K562 (cell line): Measurements from ENCODE around the gene CHIC1. TPM values are rescaled to one million over a fixed set of nuclear protein-coding genes. Genes with fewer than 3 reads are reported as not detected.

Source experiments
- ATAC-seq: fragments of 200-7000 bp; cut with Tn5 transposase; 3 replicates; pipeline ENCODE4 v1.9.1; 2020; ENCODE audit warnings: moderate library complexity
- BruUV-seq: library from RNA; stranded (reverse); fragments of 400-500 nt; replicated peaks from 2 replicates; lab custom pipeline; 2021; lab: Mats Ljungman, UMichigan
- CTCF ChIA-PET: fragments of 300-600 bp; formaldehyde crosslinking; extraction: SDS; loops from one replicate; lab custom pipeline; 2021; ENCODE audit warnings: low intra/inter-chr PET ratio; lab: Yijun Ruan, JAX
- POLR2A ChIA-PET: fragments of 300-600, 350-650 bp; sonication (Branson Sonifier 250); formaldehyde crosslinking; extraction: SDS; loops from one replicate; lab custom pipeline; 2021; ENCODE audit warnings: antibody characterized with exemption, inconsistent platforms; lab: Yijun Ruan, JAX
- DNase-seq, 4 experiments: peaks; one replicate each; pipeline versions ENCODE4 v3.0.0 to v3.0.0-alpha.2; 2011 to 2018; ENCODE audit warnings: low spot score in 3 of 4, mixed read lengths in 3 of 4; ENCODE audit errors: extremely low read depth in 1 of 4
- FAIRE-seq: peaks from 2 replicates; lab custom pipeline; 2011; peaks lifted over from hg19 to GRCh38; lab: Jason Lieb, UNC
- H2AFZ ChIP-seq: 2 replicates; pipeline ENCODE4 v1.6.0; 2011; ENCODE audit warnings: low read depth, low read length, control low read depth, inconsistent platforms
- H3K27ac ChIP-seq: fragments of 200-600 bp; 3 replicates; pipeline ENCODE4 v1.8.0; 2011; ENCODE audit warnings: low read depth, mild to moderate bottlenecking, control low read depth, inconsistent platforms, low read length, moderate library complexity, mixed read lengths; ENCODE audit errors: extremely low read depth
- H3K27me3 ChIP-seq, 2 experiments: fragments of 300-600 bp in 1 of 2; 2 replicates in 1 of 2; 3 replicates in 1 of 2; pipeline versions ENCODE4 v1.6.0 to v1.8.0; 2011; ENCODE audit warnings: inconsistent platforms in 2 of 2, low read length in 2 of 2, mild to moderate bottlenecking in 1 of 2, mixed read lengths in 1 of 2, moderate library complexity in 1 of 2; ENCODE audit not compliant: control insufficient read depth in 2 of 2, insufficient read depth in 2 of 2
- H3K36me3 ChIP-seq: fragments of 300-600 bp; 3 replicates; pipeline ENCODE4 v1.8.0; 2011; ENCODE audit warnings: mild to moderate bottlenecking, low read length, inconsistent platforms; ENCODE audit not compliant: control insufficient read depth, insufficient read depth
- H3K4me1 ChIP-seq, 2 experiments: fragments of 200-600 bp in 1 of 2; replicated peaks in 1 of 2; 2 replicates in 1 of 2; 3 replicates in 1 of 2; pipeline versions ENCODE4 v1.5.1 to v1.8.0; 2011; ENCODE audit warnings: inconsistent platforms in 2 of 2, low read length in 2 of 2, mild to moderate bottlenecking in 1 of 2, mixed read lengths in 1 of 2, moderate library complexity in 1 of 2; ENCODE audit not compliant: control insufficient read depth in 2 of 2, insufficient read depth in 2 of 2
- H3K4me2 ChIP-seq: 2 replicates; pipeline ENCODE4 v1.6.1; 2011; ENCODE audit warnings: low read length, control low read depth, inconsistent platforms, mixed read lengths; ENCODE audit not compliant: insufficient read depth
- H3K4me3 ChIP-seq: fragments of 200-600 bp; sonication (generic), shearing (Covaris generic); 2 replicates; pipeline ENCODE4 v1.5.1; 2016; ENCODE audit warnings: control low read depth, inconsistent platforms
- H3K79me2 ChIP-seq: fragments of 200-600 bp; 3 replicates; pipeline ENCODE4 v1.8.0; 2011; ENCODE audit warnings: low read length, inconsistent platforms; ENCODE audit not compliant: control insufficient read depth, insufficient read depth
- H3K9ac ChIP-seq, 2 experiments: 2 replicates each; pipeline versions ENCODE4 v1.6.0 to v1.6.1; 2011; ENCODE audit warnings: low read depth in 2 of 2, low read length in 2 of 2, control low read depth in 1 of 2, inconsistent platforms in 1 of 2, mild to moderate bottlenecking in 1 of 2, mixed read lengths in 1 of 2; ENCODE audit not compliant: insufficient read depth in 1 of 2
- H3K9me1 ChIP-seq: one replicate; pipeline ENCODE4 v1.6.0; 2011; ENCODE audit warnings: inconsistent platforms, mild to moderate bottlenecking, low read length, moderate library complexity; ENCODE audit not compliant: control insufficient read depth, insufficient read depth
- H3K9me3 ChIP-seq: replicated peaks from 2 replicates; pipeline ENCODE4 v1.5.1; 2011; ENCODE audit warnings: low read depth, low read length, inconsistent platforms; ENCODE audit not compliant: control insufficient read depth, insufficient read depth
- H4K20me1 ChIP-seq: replicated peaks from 2 replicates; pipeline ENCODE4 v1.6.1; 2011; ENCODE audit warnings: low read length, inconsistent platforms, mixed read lengths; ENCODE audit not compliant: control insufficient read depth, insufficient read depth
- BCOR ChIP-seq: fragments of 450-650 bp; IDR thresholded peaks from 2 replicates; pipeline ENCODE4 v1.6.1; 2016
- CC2D1A ChIP-seq: fragments of 450-650 bp; IDR thresholded peaks from 2 replicates; pipeline ENCODE4 v1.6.1; 2017; ENCODE audit warnings: mild to moderate bottlenecking
- MAZ ChIP-seq, 2 experiments: fragments of 450-650 bp in 1 of 2; sonication (generic) in 1 of 2; formaldehyde crosslinking; IDR thresholded peaks in 1 of 2; conservative IDR thresholded peaks in 1 of 2; 2 replicates each; pipeline versions ENCODE4 v1.4.0 to v1.5.0; 2020; ENCODE audit warnings: mild to moderate bottlenecking in 1 of 2, missing genetic modification reagents in 1 of 2
- ZKSCAN1 ChIP-seq: fragments of 150-350 bp; IDR thresholded peaks from 2 replicates; pipeline ENCODE4 v1.6.1; 2016; ENCODE audit warnings: low read depth, low read length
- ZNF408 ChIP-seq: fragments of 250-450 bp; sonication (Bioruptor Pico); IDR thresholded peaks from 2 replicates; pipeline ENCODE4 v1.4.0; 2020; ENCODE audit warnings: low read depth, mild to moderate bottlenecking, moderate library complexity
- WGBS: fragments of 100-300 bp; shearing (Covaris generic); methylation state at CpG from one replicate; pipeline ENCODE4 v1.1.6; 2016; ENCODE audit warnings: low coverage, mixed read lengths; ENCODE audit not compliant: insufficient coverage; ENCODE audit errors: missing lambda C conversion rate; 5-methylcytosine and 5-hydroxymethylcytosine counted together
- in situ Hi-C: fragments of 300-500 bp; cut with MboI; formaldehyde crosslinking; loops from 4 replicates; pipeline ENCODE4 v1.15.0; 2018; ENCODE audit warnings: inconsistent platforms, mixed read lengths
- intact Hi-C: fragments of 100-400 bp; cut with micrococcal nuclease; formaldehyde crosslinking; loops from 2 replicates; pipeline ENCODE4 v1.14.2; 2022
- polyA plus RNA-seq, 8 experiments: library from polyadenylated mRNA; depleted of rRNA in 4 of 8; stranded (reverse) in 5 of 8; unstranded in 3 of 8; fragments of >200 nt; fragmentation: Nextera tagmentation in 2 of 8; fragmentation: Illumina TruSeq in 1 of 8; extraction: Ambion mirVana in 2 of 8; extraction: Trizol in 1 of 8; gene quantifications; 2 replicates each; pipeline versions ENCODE4 v1.2.1 to v1.2.3, GENCODE V29; 2011 to 2014; ENCODE audit warnings: inconsistent platforms in 1 of 8, missing spikeins in 1 of 8
- total RNA-seq, 7 experiments: library from RNA; depleted of rRNA in 6 of 7; stranded (reverse); fragments of >200 nt in 6 of 7; fragmentation: Illumina TruSeq in 2 of 7; extraction: Trizol in 2 of 7; gene quantifications; 2 replicates each; pipeline versions ENCODE4 v1.2.1 to v1.2.3, GENCODE V29; 2011 to 2021; ENCODE audit warnings: low replicate concordance in 1 of 7
- TF ChIP-seq, protein P1 (sequence below): fragments of 250-450 bp; sonication (Bioruptor Pico); IDR thresholded peaks from 2 replicates; pipeline ENCODE4 v1.5.0; 2021; ENCODE audit warnings: mild to moderate bottlenecking, borderline replicate concordance

The CHIC1 gene
- total and polyA plus RNA-seq, 9 of the 15 experiments (the other 6 are each of a cell fraction or from before 2014, with no cell fraction given): 0.10 to 1.5 (median 1.1) TPM

DNA sequence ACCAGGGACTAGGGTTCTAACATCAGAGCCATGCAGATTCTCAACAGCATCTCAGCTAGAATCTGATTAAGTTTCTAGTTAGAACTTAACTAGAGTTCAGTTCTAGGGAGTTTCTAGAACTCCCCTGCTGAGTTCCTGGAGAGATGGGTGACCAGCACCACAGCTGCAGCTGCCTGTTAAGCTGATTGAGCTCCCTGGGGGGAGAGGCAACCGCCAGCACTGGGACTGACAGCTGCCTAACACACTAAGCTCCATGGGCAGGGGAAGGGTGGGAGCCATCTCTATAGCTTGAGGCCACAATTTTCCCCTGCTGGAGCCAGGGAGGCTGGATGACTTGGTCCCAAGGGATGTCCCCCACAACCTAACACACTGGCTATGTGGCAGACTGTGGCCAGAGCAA is 84.2 kb downstream of the CHIC1 start:
- BruUV-seq: no TSS peak
- DNase-seq (no peak), FAIRE-seq (no peak), ATAC-seq (no peak)
- no peak overlapping the region for H3K4me3 ChIP-seq
- POLR2A ChIA-PET: no interaction called here
- no peaks in the 10 kb centered on the region for H3K9me3 ChIP-seq
- H3K27me3 ChIP-seq: no peaks in the 10 kb centered on the region
- no peak overlapping the region for H3K4me2 ChIP-seq
- intact Hi-C loops (no loop called here), in situ Hi-C loops (no loop called here)
- H3K36me3 ChIP-seq: no peaks in the 10 kb centered on the region
- H4K20me1 ChIP-seq: no peaks in the 10 kb centered on the region
- H3K9me1 ChIP-seq: no peaks in the 10 kb centered on the region
- H3K79me2 ChIP-seq: no peaks in the 10 kb centered on the region
- no peaks in the 10 kb centered on the region for H3K4me1 ChIP-seq
- WGBS: no CpG with 5 or more reads among the region's 1 CpG
- TF ChIP-seq, protein P1, sequence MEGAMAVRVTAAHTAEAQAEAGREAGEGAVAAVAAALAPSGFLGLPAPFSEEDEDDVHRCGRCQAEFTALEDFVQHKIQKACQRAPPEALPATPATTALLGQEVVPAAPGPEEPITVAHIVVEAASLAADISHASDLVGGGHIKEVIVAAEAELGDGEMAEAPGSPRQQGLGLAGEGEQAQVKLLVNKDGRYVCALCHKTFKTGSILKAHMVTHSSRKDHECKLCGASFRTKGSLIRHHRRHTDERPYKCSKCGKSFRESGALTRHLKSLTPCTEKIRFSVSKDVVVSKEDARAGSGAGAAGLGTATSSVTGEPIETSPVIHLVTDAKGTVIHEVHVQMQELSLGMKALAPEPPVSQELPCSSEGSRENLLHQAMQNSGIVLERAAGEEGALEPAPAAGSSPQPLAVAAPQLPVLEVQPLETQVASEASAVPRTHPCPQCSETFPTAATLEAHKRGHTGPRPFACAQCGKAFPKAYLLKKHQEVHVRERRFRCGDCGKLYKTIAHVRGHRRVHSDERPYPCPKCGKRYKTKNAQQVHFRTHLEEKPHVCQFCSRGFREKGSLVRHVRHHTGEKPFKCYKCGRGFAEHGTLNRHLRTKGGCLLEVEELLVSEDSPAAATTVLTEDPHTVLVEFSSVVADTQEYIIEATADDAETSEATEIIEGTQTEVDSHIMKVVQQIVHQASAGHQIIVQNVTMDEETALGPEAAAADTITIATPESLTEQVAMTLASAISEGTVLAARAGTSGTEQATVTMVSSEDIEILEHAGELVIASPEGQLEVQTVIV (CRISPR knock-in tag): no peak
- no peak for TF ChIP-seq MAZ (CRISPR knock-in tag; conservative IDR thresholded peaks at IDR 0.05 in 1 of 2, IDR thresholded peaks at IDR 0.05 in 1 of 2)
- TF ChIP-seq CC2D1A: no peak
- no peak for TF ChIP-seq ZKSCAN1
- TF ChIP-seq ZNF408: no peak
- no peak for TF ChIP-seq BCOR
- CTCF ChIA-PET: no interaction called here
- no peak overlapping the region for H3K27ac ChIP-seq
- no peak overlapping the region for H2AFZ ChIP-seq
- H3K9ac ChIP-seq: no peak overlapping the region
